Measurements from ENCODE around the gene ADARB2.

Gene ADARB2

GRCh38 chr10:1736144-1736971, 967 bp downstream of the ADARB2 start:
- no peak for DNase-seq (ENCODE audit: low read depth in 2 of 3, low spot score in 1 of 3)

DNA sequence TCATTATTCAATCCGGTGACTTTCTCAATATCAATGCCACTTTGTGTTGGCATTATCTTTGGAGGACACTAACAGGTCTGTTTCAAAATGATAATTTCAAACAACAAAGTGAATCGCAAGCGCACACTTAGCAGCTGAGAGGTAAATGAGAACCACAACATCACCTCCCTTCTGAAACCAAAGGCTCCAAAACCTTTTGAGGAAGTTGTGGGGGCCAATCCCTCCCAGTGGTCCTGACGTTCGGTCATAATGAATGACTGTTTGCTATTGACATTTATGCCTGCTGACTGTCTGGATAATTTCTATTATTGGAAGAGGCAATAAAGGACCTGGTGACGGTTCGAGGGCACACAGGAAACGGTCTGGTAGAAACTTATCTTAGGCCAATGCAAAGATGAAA, 1.8 kb downstream of the ADARB2 start:
- no peak for DNase-seq (ENCODE audit: low read depth in 2 of 3, low spot score in 1 of 3)

DNA sequence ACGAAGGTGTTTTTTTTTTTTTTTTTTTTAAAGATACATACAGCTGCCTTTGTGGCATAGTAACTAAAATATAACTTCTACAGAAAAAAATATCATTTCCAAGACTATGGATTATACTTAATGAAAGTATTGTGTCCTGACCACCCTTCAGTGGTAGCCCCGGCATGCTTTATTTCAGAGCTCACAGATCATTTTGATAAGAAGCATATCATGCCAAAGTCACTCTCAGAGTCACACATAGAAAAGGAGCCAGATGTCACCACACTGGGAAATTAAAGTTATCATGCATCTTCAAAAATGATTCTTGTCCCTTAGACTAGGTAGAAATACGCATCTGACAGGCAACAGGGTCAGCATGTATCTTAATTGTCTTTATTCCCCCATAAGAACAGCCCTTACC, 3.0 kb downstream of the ADARB2 start:
- no peak for DNase-seq (ENCODE audit: low read depth in 2 of 3, low spot score in 1 of 3)

DNA sequence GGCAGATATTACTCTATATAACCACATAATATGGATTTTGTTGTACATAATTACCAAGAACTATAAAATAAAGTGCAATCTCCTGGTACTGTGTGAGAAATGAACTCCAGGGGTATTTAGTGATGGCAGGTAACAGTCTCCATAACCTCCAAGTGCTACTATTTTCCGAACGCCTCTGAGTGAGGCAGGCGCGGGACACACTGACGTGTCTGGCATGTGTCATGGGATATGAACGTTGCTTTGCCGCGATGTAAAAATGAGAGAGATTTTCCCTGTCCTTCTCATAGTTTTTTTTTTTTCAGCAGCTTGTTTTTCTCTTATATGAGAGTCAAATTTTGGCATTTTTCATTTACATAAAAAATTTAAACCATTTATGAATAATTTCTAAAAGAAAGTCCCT, 3.6 kb downstream of the ADARB2 start:
- no peak for DNase-seq (ENCODE audit: low read depth in 2 of 3, low spot score in 1 of 3)

DNA sequence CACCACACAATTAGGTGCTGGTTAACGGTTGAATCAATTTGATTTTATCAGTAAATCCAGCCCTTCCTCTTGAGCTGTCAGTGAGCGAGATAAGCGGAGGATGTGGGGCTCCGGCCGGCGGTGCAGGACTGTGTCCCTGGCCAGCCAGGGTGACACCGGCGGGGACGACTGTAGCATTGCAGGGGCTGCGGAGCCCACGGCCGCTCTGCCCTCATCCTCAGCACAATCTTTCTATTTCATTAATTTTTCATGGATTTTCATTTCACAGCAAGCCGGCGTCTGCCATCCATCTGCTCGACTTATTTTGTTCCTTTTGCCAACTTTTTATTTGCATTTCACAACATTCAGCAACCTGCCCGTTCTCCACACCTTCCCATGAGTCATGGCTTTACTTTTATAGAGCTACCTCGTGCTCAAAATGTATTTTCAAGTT, 4.7 kb downstream of the ADARB2 start:
- no peak for DNase-seq (ENCODE audit: low read depth in 2 of 3, low spot score in 1 of 3)

GRCh38 chr10:1731592-1731991, 5.7 kb downstream of the ADARB2 start:
- DNase-seq (ENCODE audit: low read depth in 2 of 3, low spot score in 1 of 3): no peak

DNA sequence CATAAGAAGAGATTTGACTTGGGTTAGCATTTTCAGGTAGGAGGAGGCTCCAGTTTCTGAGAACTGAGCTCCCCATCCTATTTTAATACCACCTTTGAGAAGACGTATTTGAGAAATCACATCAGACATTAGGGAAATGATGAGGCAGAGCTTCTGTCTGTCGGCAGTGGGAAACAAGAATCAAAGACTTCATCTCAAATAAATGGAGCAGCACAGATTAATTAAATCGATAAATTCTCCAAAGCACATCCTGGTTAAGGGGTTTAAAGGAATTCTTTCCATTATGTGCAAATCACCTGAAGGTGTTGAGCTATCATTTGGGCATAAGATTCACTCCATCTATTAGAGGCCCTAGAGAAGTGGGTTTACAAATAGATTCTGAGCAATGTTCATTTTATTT, 7.6 kb downstream of the ADARB2 start:
- DNase-seq (ENCODE audit: low read depth in 2 of 3, low spot score in 1 of 3): no peak

- DNase-seq (ENCODE audit: low read depth in 2 of 3, low spot score in 1 of 3): no peak
Observed at GRCh38 chr10:1726861-1727260, 10.5 kb downstream of the ADARB2 start.

DNA sequence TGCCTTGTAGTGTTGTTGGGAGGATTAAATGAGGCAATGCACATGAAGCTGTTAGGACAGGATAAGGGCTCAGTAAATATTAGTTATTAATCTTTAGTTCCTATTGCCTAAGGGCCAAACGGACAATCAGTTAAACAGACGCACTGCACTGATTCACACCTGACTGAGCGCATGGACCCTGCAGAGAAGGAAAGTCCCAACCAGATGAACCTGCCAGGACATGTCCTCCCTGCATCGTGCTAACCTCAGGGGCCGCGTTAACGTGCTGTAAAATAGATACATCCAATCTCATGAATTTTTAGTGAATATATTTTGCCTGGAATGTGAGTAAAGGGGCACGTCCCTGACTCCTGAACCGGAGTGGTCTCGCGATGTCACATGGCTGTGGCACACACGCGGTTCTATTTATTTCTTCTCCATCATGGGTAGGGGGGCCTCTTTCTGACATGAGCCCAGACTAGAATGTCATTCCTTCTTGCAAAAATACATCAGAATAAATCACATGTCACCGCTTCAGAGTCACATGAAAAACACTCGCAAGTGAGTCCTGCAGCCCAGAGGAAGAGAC, 12.3 kb downstream of the ADARB2 start:
- no peak for DNase-seq (ENCODE audit: low read depth in 2 of 3, low spot score in 1 of 3)

- no peak for DNase-seq (ENCODE audit: low read depth in 2 of 3, low spot score in 1 of 3)
Observed at GRCh38 chr10:1716839-1717238, 20.5 kb downstream of the ADARB2 start.

- DNase-seq (ENCODE audit: low read depth in 2 of 3, low spot score in 1 of 3): peak in 2 of 3 donors; percentile 21 to 32
Observed at GRCh38 chr10:1715821-1716220, 21.5 kb downstream of the ADARB2 start.

DNA sequence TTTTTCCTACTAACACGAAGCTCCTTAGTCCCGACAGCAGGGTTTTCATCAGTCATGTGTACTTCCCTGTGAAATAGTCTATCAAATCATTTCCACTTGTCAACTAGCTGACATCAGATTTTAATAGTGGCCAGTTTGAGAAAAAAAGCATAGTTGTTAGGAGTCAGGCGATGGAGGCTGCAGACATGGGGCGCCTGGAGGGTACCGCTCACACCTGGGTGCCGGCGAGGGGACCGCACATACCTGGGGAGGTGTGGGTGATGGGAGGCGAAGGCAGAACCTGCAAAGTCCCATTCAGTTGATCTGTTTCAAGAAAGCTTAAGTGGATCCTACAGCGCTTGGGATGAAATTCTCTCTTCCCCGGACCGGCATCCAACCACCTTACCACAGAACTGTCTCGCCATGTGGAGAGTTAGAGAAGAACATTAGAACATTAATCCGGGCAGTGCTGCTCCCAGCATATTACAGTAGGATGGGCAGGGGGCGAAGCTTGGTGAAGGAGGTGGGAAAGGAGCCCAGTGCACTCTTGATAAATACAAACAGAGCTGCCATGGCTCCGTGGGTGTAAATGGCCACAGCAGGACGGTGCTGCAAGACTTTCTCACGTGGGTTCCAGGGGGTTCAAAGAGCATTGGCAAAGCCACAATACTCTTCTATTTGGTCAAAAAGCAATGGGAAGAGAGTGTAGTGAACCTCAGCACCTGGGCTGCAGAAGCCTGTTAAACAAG, 24.2 kb downstream of the ADARB2 start:
- no peak for DNase-seq (ENCODE audit: low read depth in 2 of 3, low spot score in 1 of 3)

GRCh38 chr10:1712314-1712713, 25.0 kb downstream of the ADARB2 start:
- DNase-seq (ENCODE audit: low read depth in 2 of 3, low spot score in 1 of 3): no peak

- DNase-seq (ENCODE audit: low read depth in 2 of 3, low spot score in 1 of 3): no peak
Observed at GRCh38 chr10:1709161-1709560, 28.2 kb downstream of the ADARB2 start.

DNA sequence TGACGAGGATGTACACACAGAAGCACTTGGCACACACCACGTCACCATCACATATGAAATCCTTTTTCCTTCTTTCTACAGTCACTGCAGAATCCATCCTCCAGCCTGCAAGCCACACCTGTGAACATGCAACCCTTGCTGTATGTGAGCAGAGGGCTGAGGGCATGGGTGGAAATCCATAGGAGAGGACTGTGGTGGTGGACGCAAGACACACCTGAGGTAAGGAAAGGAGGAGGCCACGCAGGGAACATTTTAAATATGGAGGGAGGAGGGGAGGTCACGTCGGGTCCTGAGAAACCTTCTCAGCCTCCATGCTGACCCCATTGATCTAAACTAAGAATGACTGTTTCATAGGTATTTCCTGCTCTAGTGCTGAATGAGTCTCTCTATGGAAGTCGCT, 28.6 kb downstream of the ADARB2 start:
- no peak for DNase-seq (ENCODE audit: low read depth in 2 of 3, low spot score in 1 of 3)

- no peak for DNase-seq (ENCODE audit: low read depth in 2 of 3, low spot score in 1 of 3)
Observed at GRCh38 chr10:1706711-1707110, 30.6 kb downstream of the ADARB2 start.

- DNase-seq (ENCODE audit: low read depth in 2 of 3, low spot score in 1 of 3): no peak
Observed at GRCh38 chr10:1706256-1706655, 31.1 kb downstream of the ADARB2 start.

DNA sequence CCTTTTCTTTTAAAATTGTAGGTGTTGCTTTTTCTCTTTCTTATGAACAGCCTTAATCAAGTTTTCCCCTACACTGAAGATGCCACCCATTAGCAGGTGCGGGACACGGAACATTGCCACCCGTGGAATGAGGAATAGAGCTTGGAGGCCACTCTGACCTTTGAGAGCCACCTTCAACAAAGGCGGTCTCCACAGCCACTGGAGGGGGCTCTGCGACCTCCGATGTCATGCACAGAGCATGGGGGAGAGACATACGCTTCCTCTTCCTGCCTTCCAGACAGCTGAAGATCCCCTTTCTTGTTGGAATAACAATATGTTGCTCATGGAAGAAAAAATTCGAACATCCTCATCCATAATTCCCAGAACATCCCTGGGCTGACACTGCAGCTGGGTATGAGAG, 39.1 kb downstream of the ADARB2 start:
- DNase-seq (ENCODE audit: low read depth in 2 of 3, low spot score in 1 of 3): no peak

DNA sequence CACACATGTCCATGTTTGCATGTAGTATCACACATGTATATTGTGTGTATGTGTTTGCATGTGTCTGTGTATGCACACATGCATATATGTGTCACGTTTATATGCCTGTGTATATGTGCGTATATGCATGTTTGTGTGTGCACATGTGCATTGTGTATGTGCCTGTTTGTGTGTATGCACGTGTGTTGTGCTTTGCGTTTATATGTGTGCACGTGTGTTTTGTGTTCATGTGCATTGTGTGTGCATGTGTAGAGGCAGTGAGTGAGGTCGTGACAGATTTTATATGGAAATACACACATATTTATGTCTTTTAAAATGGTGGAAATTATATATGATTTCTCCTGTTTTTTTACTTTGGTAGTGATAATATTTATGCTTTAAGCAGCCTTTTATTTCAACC, 41.2 kb downstream of the ADARB2 start:
- no peak for DNase-seq (ENCODE audit: low read depth in 2 of 3, low spot score in 1 of 3)

GRCh38 chr10:1690086-1690485, 47.2 kb downstream of the ADARB2 start:
- no peak for DNase-seq (ENCODE audit: low read depth in 2 of 3, low spot score in 1 of 3)

- DNase-seq (ENCODE audit: low read depth in 2 of 3, low spot score in 1 of 3): no peak
Observed at GRCh38 chr10:1688531-1688930, 48.8 kb downstream of the ADARB2 start.

DNA sequence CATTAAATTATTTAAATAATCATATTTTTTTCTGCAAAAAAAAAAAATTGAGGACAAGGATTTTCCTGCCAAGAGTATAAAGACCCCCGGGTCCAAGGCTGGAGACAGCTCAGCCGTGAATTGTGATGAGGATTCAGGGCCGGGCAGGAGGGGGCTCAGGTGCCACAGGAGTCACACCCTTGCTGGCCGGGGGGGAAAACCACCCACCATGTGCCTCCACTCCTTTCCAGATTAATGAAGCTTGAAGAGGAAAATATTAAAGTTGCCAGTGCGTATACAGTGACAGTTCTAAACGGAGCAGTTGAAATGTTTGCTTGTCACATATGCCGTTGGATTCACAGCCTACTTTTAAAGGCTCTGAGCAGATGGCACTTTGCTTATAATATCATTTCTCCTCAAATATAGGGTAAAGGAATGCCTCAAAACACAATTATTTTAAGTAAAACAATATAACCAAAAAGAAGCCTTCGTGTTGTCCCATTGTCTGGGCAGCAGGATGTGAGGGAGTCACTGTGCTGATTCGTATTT, 49.6 kb downstream of the ADARB2 start:
- no peak for DNase-seq (ENCODE audit: low read depth in 2 of 3, low spot score in 1 of 3)
